K562 (cell line): ENCODE data around the gene ACTN3. TPM values are rescaled to one million over a fixed set of nuclear protein-coding genes. Genes with fewer than 3 reads are reported as not detected.

Experiments
- BACH1 ChIP-seq: fragments of 200-800 bp; sonication (Bioruptor generic); IDR thresholded peaks from 2 replicates; pipeline ENCODE4 v1.6.1; 2016; ENCODE audit warnings: missing genetic modification characterization, missing compliant biosample characterization
- CBFB ChIP-seq: sonication (generic); formaldehyde crosslinking; IDR thresholded peaks from 2 replicates; pipeline ENCODE4 v1.4.0; 2020; ENCODE audit warnings: mild to moderate bottlenecking, missing genetic modification reagents
- CBX2 ChIP-seq: fragments of 200-600 bp; sonication (generic); IDR thresholded peaks from one replicate; pipeline ENCODE4 v1.6.1; 2012; ENCODE audit warnings: mild to moderate bottlenecking, low read length, inconsistent platforms; ENCODE audit not compliant: insufficient read depth, poor library complexity, severe bottlenecking
- FOXA1 ChIP-seq: fragments of 450-650 bp; IDR thresholded peaks from 2 replicates; pipeline ENCODE4 v1.6.1; 2016; ENCODE audit warnings: mild to moderate bottlenecking, borderline replicate concordance
- JUN ChIP-seq, 2 experiments: sonication (generic) in 1 of 2; formaldehyde crosslinking in 1 of 2; IDR thresholded peaks; 2 replicates each; pipeline versions ENCODE4 v1.6.1 to v1.8.0; 2012 to 2022; ENCODE audit warnings: borderline replicate concordance in 2 of 2, mild to moderate bottlenecking in 2 of 2, improper control_type of control experiment in 1 of 2, low read depth in 1 of 2, low read length in 1 of 2, missing genetic modification reagents in 1 of 2
- KHSRP ChIP-seq: fragments of 450-650 bp; IDR thresholded peaks from 2 replicates; pipeline ENCODE4 v1.6.1; 2017
- L3MBTL2 ChIP-seq: fragments of 450-650 bp; IDR thresholded peaks from 2 replicates; pipeline ENCODE4 v1.6.1; 2016; ENCODE audit warnings: mild to moderate bottlenecking, moderate library complexity
- RAD21 ChIP-seq, 2 experiments: fragments of 250-450 bp in 1 of 2; fragments of 450-650 bp in 1 of 2; sonication (Bioruptor Pico) in 1 of 2; formaldehyde crosslinking in 1 of 2; IDR thresholded peaks in 1 of 2; conservative IDR thresholded peaks in 1 of 2; 2 replicates each; pipeline versions ENCODE4 v1.4.0 to v1.8.0; 2020 to 2022; ENCODE audit warnings: mild to moderate bottlenecking in 2 of 2, moderate library complexity in 1 of 2
- RBM14 ChIP-seq: fragments of 200-400 bp; formaldehyde crosslinking; IDR thresholded peaks from 2 replicates; pipeline ENCODE4 v1.6.1; 2018; ENCODE audit warnings: low read depth, mild to moderate bottlenecking, low read length, moderate library complexity, borderline replicate concordance; ENCODE audit not compliant: insufficient read depth
- SNRNP70 ChIP-seq: fragments of 200-400 bp; formaldehyde crosslinking; optimal IDR thresholded peaks from 2 replicates; pipeline ENCODE3; 2017; ENCODE audit warnings: low read depth, low read length
- SOX6 ChIP-seq: fragments of 450-650 bp; IDR thresholded peaks from 2 replicates; pipeline ENCODE4 v1.6.1; 2014; ENCODE audit warnings: mild to moderate bottlenecking
- TARDBP ChIP-seq: fragments of 450-650 bp; IDR thresholded peaks from 2 replicates; pipeline ENCODE4 v1.6.1; 2016
- TCF7 ChIP-seq: sonication (generic); IDR thresholded peaks from 2 replicates; pipeline ENCODE4 v1.6.1; 2016; ENCODE audit warnings: antibody characterized with exemption, borderline replicate concordance
- YBX1 ChIP-seq: fragments of 450-650 bp; IDR thresholded peaks from 2 replicates; pipeline ENCODE4 v1.7.1; 2016; ENCODE audit warnings: mild to moderate bottlenecking
- ZNF766 ChIP-seq: fragments of 200-800 bp; sonication (Bioruptor generic); conservative IDR thresholded peaks from 2 replicates; pipeline ENCODE4 v1.6.1; 2016; ENCODE audit warnings: missing genetic modification characterization, missing compliant biosample characterization
- ZNF79 ChIP-seq: fragments of 250-450 bp; sonication (Bioruptor Pico); IDR thresholded peaks from 2 replicates; pipeline ENCODE4 v1.4.0; 2020; ENCODE audit warnings: low read depth, mild to moderate bottlenecking, moderate library complexity
- polyA plus RNA-seq, 8 experiments: library from polyadenylated mRNA; depleted of rRNA in 4 of 8; stranded (reverse) in 5 of 8; unstranded in 3 of 8; fragments of >200 nt; fragmentation: Nextera tagmentation in 2 of 8; fragmentation: Illumina TruSeq in 1 of 8; extraction: Ambion mirVana in 2 of 8; extraction: Trizol in 1 of 8; gene quantifications; 2 replicates each; pipeline versions ENCODE4 v1.2.1 to v1.2.3, GENCODE V29; 2011 to 2014; ENCODE audit warnings: inconsistent platforms in 1 of 8, missing spikeins in 1 of 8
- total RNA-seq, 7 experiments: library from RNA; depleted of rRNA in 6 of 7; stranded (reverse); fragments of >200 nt in 6 of 7; fragmentation: Illumina TruSeq in 2 of 7; extraction: Trizol in 2 of 7; gene quantifications; 2 replicates each; pipeline versions ENCODE4 v1.2.1 to v1.2.3, GENCODE V29; 2011 to 2021; ENCODE audit warnings: low replicate concordance in 1 of 7
- TF ChIP-seq, protein P1 (sequence below): fragments of 450-650 bp; conservative IDR thresholded peaks from 2 replicates; pipeline ENCODE4 v1.6.1; 2016; ENCODE audit warnings: missing genetic modification characterization, low read depth, mild to moderate bottlenecking, missing compliant biosample characterization, moderate library complexity
- TF ChIP-seq, protein P2 (sequence below): fragments of 450-650 bp; formaldehyde crosslinking; IDR thresholded peaks from 2 replicates; pipeline ENCODE4 v1.4.0; 2022; ENCODE audit warnings: mild to moderate bottlenecking, moderate library complexity
- TF ChIP-seq, protein P3 (sequence below): fragments of 250-450 bp; sonication (Bioruptor Pico); IDR thresholded peaks from 2 replicates; pipeline ENCODE4 v1.4.0; 2020; ENCODE audit warnings: mild to moderate bottlenecking
- TF ChIP-seq, protein P4 (sequence below): fragments of 250-450 bp; sonication (Bioruptor Pico); IDR thresholded peaks from 2 replicates; pipeline ENCODE4 v1.5.0; 2022; ENCODE audit warnings: mild to moderate bottlenecking
- TF ChIP-seq, protein P5 (sequence below): fragments of 450-650 bp; IDR thresholded peaks from 2 replicates; pipeline ENCODE4 v1.6.1; 2016

Gene ACTN3
- total and polyA plus RNA-seq, 9 of the 15 experiments (the other 6 are each of a cell fraction or from before 2014, with no cell fraction given), result not detected

DNA sequence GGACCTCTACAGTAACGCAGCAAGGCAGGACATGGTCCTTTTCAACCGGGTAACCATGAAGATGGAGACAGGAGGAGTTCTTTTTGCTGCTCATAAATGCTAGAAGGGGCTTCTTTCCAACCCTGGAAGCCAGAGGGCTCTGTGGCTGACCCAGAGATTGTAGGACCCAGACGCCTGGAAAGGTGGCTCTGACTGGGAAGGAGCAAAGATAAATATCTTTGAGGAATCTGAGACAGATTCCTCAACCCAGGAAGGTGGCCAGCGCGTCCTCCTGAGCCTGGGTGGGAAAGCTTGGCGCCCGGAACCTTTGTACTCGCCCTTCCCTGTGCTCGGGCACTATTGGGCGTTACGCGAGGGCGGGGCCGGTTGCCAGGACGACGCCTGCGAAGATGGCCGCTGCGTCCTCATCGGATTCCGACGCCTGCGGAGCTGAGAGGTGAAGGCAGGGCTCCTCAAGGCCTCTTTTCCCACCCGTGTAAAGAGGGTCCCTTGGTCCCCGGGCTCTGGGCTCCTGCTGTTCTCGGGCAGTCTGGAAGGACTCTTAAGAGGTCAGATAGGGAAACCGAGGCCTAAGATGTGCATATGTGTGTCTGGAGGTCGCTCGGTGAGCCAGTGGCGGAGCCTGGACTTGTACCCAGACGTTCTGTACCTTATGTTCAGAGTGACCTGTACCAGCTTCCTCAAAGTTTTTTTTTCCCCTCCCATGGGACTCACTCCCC lies 36.3 kb upstream of the ACTN3 start, which contains the start of gene BBS1 (continued):
- TF ChIP-seq CBX2 (no peak), ZNF79 (CRISPR knock-in tag) (no peak), YBX1 (no peak), RBM14 (no peak), FOXA1 (no peak), JUN (IDR thresholded peaks at IDR 0.05; ENCODE audit: borderline replicate concordance, low read depth, low read length) (peak; percentile 24; the same call in 1 of the 2 replicates), JUN (CRISPR knock-in tag; IDR thresholded peaks at IDR 0.05; ENCODE audit: borderline replicate concordance) (no peak), TARDBP (no peak), KHSRP (no peak), SNRNP70 (no peak), SOX6 (peak; percentile 66; the same call in 1 of the 2 replicates), BACH1 (tag) (no peak), ZNF766 (CRISPR knock-in tag) (no peak), L3MBTL2 (peak; percentile 51), CBFB (CRISPR knock-in tag) (no peak), RAD21 (CRISPR knock-in tag; conservative IDR thresholded peaks at IDR 0.05 in 1 of 2, IDR thresholded peaks at IDR 0.05 in 1 of 2) (no peak), TCF7 (no peak)
- TF ChIP-seq, protein P1, sequence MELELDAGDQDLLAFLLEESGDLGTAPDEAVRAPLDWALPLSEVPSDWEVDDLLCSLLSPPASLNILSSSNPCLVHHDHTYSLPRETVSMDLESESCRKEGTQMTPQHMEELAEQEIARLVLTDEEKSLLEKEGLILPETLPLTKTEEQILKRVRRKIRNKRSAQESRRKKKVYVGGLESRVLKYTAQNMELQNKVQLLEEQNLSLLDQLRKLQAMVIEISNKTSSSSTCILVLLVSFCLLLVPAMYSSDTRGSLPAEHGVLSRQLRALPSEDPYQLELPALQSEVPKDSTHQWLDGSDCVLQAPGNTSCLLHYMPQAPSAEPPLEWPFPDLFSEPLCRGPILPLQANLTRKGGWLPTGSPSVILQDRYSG (tag), result no peak
- TF ChIP-seq, protein P2, sequence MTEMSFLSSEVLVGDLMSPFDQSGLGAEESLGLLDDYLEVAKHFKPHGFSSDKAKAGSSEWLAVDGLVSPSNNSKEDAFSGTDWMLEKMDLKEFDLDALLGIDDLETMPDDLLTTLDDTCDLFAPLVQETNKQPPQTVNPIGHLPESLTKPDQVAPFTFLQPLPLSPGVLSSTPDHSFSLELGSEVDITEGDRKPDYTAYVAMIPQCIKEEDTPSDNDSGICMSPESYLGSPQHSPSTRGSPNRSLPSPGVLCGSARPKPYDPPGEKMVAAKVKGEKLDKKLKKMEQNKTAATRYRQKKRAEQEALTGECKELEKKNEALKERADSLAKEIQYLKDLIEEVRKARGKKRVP, result no peak
- TF ChIP-seq, protein P3, sequence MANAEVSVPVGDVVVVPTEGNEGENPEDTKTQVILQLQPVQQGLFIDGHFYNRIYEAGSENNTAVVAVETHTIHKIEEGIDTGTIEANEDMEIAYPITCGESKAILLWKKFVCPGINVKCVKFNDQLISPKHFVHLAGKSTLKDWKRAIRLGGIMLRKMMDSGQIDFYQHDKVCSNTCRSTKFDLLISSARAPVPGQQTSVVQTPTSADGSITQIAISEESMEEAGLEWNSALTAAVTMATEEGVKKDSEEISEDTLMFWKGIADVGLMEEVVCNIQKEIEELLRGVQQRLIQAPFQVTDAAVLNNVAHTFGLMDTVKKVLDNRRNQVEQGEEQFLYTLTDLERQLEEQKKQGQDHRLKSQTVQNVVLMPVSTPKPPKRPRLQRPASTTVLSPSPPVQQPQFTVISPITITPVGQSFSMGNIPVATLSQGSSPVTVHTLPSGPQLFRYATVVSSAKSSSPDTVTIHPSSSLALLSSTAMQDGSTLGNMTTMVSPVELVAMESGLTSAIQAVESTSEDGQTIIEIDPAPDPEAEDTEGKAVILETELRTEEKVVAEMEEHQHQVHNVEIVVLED (CRISPR knock-in tag), result peak; percentile 23; the same call in 1 of the 2 replicates
- TF ChIP-seq, protein P4, sequence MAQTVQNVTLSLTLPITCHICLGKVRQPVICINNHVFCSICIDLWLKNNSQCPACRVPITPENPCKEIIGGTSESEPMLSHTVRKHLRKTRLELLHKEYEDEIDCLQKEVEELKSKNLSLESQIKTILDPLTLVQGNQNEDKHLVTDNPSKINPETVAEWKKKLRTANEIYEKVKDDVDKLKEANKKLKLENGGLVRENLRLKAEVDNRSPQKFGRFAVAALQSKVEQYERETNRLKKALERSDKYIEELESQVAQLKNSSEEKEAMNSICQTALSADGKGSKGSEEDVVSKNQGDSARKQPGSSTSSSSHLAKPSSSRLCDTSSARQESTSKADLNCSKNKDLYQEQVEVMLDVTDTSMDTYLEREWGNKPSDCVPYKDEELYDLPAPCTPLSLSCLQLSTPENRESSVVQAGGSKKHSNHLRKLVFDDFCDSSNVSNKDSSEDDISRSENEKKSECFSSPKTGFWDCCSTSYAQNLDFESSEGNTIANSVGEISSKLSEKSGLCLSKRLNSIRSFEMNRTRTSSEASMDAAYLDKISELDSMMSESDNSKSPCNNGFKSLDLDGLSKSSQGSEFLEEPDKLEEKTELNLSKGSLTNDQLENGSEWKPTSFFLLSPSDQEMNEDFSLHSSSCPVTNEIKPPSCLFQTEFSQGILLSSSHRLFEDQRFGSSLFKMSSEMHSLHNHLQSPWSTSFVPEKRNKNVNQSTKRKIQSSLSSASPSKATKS (CRISPR knock-in tag), result no peak
- TF ChIP-seq, protein P5, sequence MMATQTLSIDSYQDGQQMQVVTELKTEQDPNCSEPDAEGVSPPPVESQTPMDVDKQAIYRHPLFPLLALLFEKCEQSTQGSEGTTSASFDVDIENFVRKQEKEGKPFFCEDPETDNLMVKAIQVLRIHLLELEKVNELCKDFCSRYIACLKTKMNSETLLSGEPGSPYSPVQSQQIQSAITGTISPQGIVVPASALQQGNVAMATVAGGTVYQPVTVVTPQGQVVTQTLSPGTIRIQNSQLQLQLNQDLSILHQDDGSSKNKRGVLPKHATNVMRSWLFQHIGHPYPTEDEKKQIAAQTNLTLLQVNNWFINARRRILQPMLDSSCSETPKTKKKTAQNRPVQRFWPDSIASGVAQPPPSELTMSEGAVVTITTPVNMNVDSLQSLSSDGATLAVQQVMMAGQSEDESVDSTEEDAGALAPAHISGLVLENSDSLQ, result no peak
